Activated CD8-positive, alpha-beta memory T cell treated with anti-CD3 and anti-CD28 coated beads, Interleukin-2, amount 50 U/mL, for 4 hours (primary cell): ENCODE measurements around the gene LIPC.

Experiments
- DNase-seq: peaks from one replicate; pipeline ENCODE4 v3.0.0-alpha.2; 2020

Gene LIPC

GRCh38 chr15:58559904-58560588, 128.3 kb downstream of the LIPC start:
- DNase-seq = no peak

DNA sequence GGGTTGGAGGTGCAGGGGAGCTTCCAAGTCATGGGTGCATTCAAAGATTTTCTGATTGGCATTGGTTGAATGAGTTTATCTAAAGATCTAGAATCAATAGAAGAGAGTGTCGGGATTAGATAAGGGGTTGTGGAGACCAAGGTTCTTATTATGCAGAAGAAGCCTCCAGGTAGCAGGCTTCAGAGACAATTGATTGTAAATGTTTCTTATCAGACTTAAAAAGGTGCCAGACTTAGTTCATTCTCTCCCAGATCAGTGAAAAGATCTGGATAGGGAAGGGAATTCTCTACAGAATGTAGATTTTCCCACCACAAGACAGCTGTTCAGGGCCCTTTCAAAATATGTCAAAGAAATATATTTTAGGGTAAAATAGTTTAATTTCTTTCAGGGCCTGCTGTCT, 129.5 kb downstream of the LIPC start:
- no peak for DNase-seq

- DNase-seq = no peak
Observed at GRCh38 chr15:58562135-58562534, 130.3 kb downstream of the LIPC start.

DNA sequence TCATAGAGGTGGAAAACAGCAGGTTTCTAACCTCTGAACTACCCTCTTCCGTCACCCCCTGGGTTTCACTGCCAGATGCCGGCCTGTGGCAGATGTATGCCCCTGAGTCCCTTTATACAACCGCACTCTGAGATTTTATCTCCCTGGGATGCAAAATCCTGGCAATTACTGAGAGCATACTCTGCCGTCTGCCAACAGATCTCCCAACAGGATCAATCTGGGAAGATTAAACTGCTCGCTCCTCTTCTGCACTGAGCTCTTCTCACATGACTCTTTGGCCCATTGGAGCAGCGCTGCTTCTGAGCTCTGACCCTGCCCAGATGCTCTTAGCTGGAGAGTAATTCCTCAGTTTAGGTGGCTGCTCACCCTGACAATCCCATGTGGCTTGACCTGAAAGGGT, 133.2 kb downstream of the LIPC start:
- DNase-seq = no peak

- DNase-seq = no peak
Observed at GRCh38 chr15:58565619-58566018, 133.8 kb downstream of the LIPC start.

DNA sequence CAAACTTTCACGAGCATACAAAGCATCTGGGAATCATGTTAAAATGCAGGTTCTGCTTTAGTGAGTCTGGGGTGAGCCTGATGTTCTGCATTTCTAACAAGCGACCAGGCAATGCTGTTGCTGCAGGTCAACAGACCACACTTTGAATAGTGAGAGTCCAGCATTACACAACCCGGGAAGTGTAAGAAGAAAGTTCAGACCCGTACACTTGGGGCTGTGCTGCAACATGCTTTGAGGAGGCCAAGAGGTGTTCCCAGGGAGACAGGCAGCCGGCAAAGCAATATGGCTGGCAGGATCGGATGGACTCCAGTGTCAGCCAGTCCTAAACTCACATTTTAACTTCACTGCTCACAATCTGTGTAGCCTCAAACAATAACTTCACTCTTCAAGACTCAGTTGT, 134.2 kb downstream of the LIPC start:
- no peak for DNase-seq

GRCh38 chr15:58568157-58568571, 136.4 kb downstream of the LIPC start:
- no peak for DNase-seq

DNA sequence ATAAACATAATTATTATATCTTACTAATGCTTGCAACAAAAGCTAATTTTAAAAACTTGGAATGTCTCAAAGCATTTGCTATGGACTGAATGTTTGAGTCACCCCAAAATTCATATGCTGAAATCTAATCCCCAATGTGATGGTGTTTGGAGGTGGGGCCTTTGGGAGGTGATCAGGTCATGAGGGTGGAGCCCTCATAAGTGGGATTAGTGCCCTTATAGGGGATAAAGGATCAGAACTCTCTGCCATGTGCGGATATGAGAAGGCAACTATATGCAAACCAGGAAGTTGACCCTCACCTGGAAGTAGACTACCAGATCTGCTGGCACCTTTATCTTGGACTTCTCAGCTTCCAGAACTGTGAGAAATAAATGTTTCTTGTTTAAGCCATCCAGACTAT, 137.7 kb downstream of the LIPC start:
- DNase-seq = no peak

DNA sequence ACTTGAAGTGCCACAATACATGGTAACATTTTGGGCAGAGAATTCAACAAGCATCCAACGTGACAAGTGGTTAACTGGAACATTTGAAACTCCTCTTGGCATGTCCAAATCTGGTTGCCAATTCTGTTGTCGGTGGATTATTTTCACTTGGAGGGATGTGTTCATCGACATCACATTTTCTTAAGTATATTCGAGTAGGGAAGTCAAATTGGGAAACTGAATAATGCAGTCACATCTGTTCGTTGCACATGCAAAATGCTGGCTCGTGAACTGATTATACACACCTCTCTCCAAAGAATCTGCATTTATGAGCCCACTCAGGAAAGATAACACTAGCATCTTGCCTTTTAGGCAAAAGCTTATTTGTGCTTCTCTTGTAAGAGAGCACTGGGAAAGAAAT, 139.7 kb downstream of the LIPC start:
- no peak for DNase-seq

GRCh38 chr15:58572521-58572920, 140.7 kb downstream of the LIPC start:
- DNase-seq = no peak

GRCh38 chr15:58573270-58573669, 141.5 kb downstream of the LIPC start:
- no peak for DNase-seq

DNA sequence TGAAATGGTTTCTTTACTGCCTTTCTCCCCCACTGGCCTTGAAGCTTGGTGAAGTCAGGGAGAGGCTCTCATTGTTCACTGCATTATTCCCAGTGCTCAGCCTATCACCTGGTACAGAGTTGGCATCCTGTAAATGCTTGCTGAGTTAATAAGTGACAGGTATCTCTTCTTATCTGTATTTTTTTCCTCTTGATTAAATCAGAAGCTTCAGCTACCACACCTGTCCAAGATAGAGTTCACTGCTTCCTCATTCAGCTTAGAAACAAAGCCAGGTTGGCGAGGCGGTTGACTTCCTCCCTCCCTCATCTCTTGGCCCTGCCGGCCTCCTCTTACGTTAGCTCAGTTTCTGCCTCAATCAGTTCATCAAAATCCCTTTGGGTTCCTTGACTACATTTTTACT, 142.8 kb downstream of the LIPC start:
- no peak for DNase-seq

GRCh38 chr15:58575045-58575786, 143.4 kb downstream of the LIPC start:
- DNase-seq = no peak

DNA sequence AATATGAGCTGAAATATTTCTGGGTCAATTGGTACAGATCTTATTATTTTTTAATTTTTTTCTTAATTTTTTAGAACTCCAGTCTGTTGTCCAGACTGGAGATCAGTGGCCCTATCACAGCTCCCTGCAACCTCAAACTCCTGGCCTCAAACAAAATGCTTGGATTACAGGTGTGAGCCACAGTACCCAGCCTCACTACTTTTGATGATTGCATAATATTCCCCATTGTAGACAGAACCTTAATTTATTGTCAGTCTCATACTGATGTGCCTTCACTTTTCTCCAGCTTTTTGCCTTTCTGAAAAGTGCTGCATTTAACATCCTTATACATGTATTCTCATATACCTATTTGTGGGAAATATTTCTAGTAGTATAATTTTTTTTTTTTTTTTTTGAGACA, 144.9 kb downstream of the LIPC start:
- DNase-seq = no peak

DNA sequence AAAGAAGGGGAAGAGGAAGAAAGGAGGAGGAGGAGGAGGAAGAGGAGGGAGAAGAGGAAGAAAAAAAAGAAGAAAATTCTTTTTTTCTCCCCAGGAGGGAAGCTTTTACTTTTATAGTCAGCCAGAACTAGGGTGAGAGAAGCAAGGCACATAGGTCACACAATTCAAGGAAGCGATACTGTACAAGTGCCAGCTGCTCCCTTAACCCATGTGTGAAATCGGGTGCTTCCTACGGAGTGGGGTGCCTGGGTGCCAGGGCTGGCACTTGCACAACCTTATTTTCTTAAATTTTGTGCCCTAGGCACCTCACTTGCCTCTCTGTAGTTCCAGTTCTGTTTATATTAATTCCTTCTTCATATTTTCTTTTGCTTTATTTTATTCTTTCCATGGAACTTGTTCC, 150.4 kb downstream of the LIPC start:
- no peak for DNase-seq

- no peak for DNase-seq
Observed at GRCh38 chr15:58583171-58583908, 151.5 kb downstream of the LIPC start.

DNA sequence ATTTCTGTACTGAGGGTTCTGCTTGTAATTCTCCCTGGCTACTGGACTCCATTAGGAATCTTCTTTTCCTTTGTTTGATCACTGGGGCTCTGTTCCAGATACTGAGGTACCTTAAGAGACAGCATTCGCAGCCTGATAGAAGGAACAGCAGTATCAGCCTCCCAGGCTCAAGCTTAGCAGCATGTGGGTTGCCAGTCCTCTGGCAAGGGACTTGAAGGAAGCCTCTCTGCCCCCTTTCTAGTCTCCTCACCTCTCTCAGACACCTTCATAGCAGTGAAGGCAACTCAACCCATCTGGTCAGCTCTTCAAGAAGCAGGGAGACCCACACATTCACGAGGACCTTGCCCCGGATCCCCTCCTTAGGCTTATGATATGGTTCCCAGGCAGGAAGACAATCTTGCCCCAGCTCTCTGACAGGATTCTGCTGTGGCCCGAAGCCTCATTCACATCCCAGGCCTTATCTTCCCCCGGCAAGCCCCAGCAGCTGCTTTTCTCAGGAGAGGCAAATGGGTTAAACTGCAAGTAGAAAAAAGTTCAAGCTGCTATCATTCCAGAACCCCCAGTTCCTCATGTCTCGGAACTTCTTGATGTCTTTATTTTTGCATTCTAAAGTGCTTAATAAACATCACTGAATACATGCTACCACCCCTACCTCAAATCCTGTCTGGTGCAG, 153.1 kb downstream of the LIPC start:
- DNase-seq = no peak

GRCh38 chr15:58585693-58586443, 154.1 kb downstream of the LIPC start:
- DNase-seq = no peak

GRCh38 chr15:58587486-58587885, 155.7 kb downstream of the LIPC start:
- no peak for DNase-seq

DNA sequence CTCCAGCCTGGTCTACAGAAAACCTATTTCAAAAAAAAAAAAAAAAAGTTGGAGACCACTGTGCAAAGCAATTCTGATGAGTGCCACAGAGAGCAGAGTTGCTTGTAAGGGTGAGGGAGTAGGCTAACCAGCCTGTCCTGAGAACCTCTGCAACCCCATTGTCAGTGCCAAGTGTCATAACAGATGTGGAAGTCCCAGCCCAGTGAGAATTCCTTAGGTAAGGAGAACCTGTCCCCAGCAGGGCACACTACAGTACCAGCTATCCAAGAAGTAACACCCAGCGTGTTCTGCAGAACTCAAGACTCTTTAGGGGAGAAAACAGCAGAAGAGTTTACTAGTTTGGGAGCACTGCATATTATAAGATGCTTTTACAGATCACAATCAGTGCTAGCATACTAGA, 156.3 kb downstream of the LIPC start:
- DNase-seq = no peak

GRCh38 chr15:58589047-58589446, 157.3 kb downstream of the LIPC start:
- DNase-seq = no peak

GRCh38 chr15:58590236-58590635, 158.4 kb downstream of the LIPC start:
- no peak for DNase-seq

GRCh38 chr15:58590926-58591325, 159.1 kb downstream of the LIPC start:
- DNase-seq = no peak
